T-helper 2 cell (primary cell): Measurements from ENCODE around the gene SENP5.
"Not testable (repeated sequence)": the region's sequence is repeated elsewhere in the genome, so short reads cannot be mapped to it uniquely, and the experiment has no call there.

Experiments
- DNase-seq, 5 experiments: peaks; one replicate each; pipeline versions ENCODE4 v3.0.0 to v3.0.0-alpha.2; 2012 to 2022

SENP5 gene

GRCh38 chr3:196942915-196943277, 75.2 kb downstream of the SENP5 start:
- DNase-seq: no peak

- DNase-seq: not testable (repeated sequence)
Observed at GRCh38 chr3:196944037-196944790, 76.5 kb downstream of the SENP5 start.

- no peak for DNase-seq
Observed at GRCh38 chr3:196947136-196947859, 79.6 kb downstream of the SENP5 start.

GRCh38 chr3:196947860-196948441, 80.2 kb downstream of the SENP5 start:
- DNase-seq: no peak

- DNase-seq: no peak
Observed at GRCh38 chr3:196948442-196949284, 80.9 kb downstream of the SENP5 start.

- DNase-seq: no peak
Observed at GRCh38 chr3:196949285-196949619, 81.5 kb downstream of the SENP5 start.

- DNase-seq: no peak
Observed at GRCh38 chr3:196949750-196950149, 82.0 kb downstream of the SENP5 start.

GRCh38 chr3:196951371-196951770, 83.7 kb downstream of the SENP5 start:
- no peak for DNase-seq

GRCh38 chr3:196954832-196955231, 87.1 kb downstream of the SENP5 start:
- no peak for DNase-seq

- no peak for DNase-seq
Observed at GRCh38 chr3:196962108-196962929, 94.6 kb downstream of the SENP5 start.

- DNase-seq: no peak
Observed at GRCh38 chr3:196962930-196963630, 95.4 kb downstream of the SENP5 start.

GRCh38 chr3:196963631-196963953, 95.9 kb downstream of the SENP5 start:
- DNase-seq: no peak

GRCh38 chr3:196965112-196965803, 97.5 kb downstream of the SENP5 start:
- no peak for DNase-seq

- no peak for DNase-seq
Observed at GRCh38 chr3:196965804-196966173, 98.1 kb downstream of the SENP5 start.

- DNase-seq: no peak
Observed at GRCh38 chr3:196966526-196967401, 99.0 kb downstream of the SENP5 start.

GRCh38 chr3:196967412-196968232, 99.9 kb downstream of the SENP5 start:
- no peak for DNase-seq

- DNase-seq: peak in 3 of 5 experiments; percentile 4 to 69 (median 14)
Observed at GRCh38 chr3:196968233-196969133, 100.8 kb downstream of the SENP5 start, which contains the start of gene PIGZ. Gene PIGZ, minus strand, starts transcription at chr3:196968833. Its CDS starts 16,802 bp downstream, at chr3:196952031.

- peak in 3 of 5 experiments; percentile 24 to 55 (median 24) for DNase-seq
Observed at GRCh38 chr3:196969134-196969659, 101.5 kb downstream of the SENP5 start.
